HEK293 (cell line): ENCODE results near the gene PRICKLE3.
"Not testable (repeated sequence)": the region's sequence is repeated elsewhere in the genome, so short reads cannot be mapped to it uniquely, and the experiment has no call there.

ENCODE experiments used
- GLI4 ChIP-seq: fragments of 450-650 bp; formaldehyde crosslinking; IDR thresholded peaks from 2 replicates; pipeline ENCODE4 v1.5.1; 2016; ENCODE audit warnings: missing biosample characterization, missing genetic modification characterization
- KLF7 ChIP-seq: fragments of 450-650 bp; formaldehyde crosslinking; IDR thresholded peaks from 2 replicates; pipeline ENCODE4 v1.5.1; 2016; ENCODE audit warnings: missing biosample characterization, missing genetic modification characterization, borderline replicate concordance
- ZEB2 ChIP-seq: fragments of 450-650 bp; formaldehyde crosslinking; IDR thresholded peaks from 2 replicates; pipeline ENCODE4 v1.5.1; 2016; ENCODE audit warnings: missing biosample characterization, missing genetic modification characterization
- ZNF404 ChIP-seq: fragments of 450-650 bp; formaldehyde crosslinking; IDR thresholded peaks from 2 replicates; pipeline ENCODE4 v1.5.1; 2017; ENCODE audit warnings: missing biosample characterization, missing genetic modification characterization
- ZSCAN5A ChIP-seq: fragments of 450-650 bp; formaldehyde crosslinking; IDR thresholded peaks from 2 replicates; pipeline ENCODE4 v1.5.1; 2016; ENCODE audit warnings: missing biosample characterization, missing genetic modification characterization
- TF ChIP-seq, protein P1 (sequence below): fragments of 450-650 bp; formaldehyde crosslinking; IDR thresholded peaks from 2 replicates; pipeline ENCODE4 v1.5.1; 2016; ENCODE audit warnings: missing biosample characterization, missing genetic modification characterization, low read depth
- TF ChIP-seq, protein P2 (sequence below): fragments of 450-650 bp; formaldehyde crosslinking; IDR thresholded peaks from 2 replicates; pipeline ENCODE4 v1.5.1; 2016; ENCODE audit warnings: missing biosample characterization, missing genetic modification characterization

DNA sequence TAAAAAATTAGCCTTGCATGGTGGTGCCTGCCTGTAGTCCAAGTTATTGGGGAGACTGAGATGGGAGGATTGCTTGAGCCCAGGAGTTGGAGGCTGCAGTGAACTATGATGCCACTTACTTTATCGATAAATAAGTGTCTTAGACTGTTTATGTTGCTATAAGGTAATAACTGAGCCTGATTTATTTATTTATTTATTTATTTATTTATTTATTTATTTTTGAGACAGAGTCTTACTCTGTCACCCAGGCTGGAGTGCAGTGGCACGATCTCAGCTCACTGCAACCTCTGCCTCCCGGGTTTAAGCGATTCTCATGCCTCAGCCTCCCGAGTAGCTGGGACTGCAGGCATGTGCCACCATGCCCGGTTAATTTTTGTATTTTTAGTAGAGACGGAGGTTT, 53.9 kb downstream of the PRICKLE3 start:
- TF ChIP-seq GLI4 (tag by site-specific recombination); ZEB2; ZSCAN5A (tag by site-specific recombination); ZNF404 (tag by site-specific recombination): not testable (repeated sequence)
- TF ChIP-seq, protein P1, sequence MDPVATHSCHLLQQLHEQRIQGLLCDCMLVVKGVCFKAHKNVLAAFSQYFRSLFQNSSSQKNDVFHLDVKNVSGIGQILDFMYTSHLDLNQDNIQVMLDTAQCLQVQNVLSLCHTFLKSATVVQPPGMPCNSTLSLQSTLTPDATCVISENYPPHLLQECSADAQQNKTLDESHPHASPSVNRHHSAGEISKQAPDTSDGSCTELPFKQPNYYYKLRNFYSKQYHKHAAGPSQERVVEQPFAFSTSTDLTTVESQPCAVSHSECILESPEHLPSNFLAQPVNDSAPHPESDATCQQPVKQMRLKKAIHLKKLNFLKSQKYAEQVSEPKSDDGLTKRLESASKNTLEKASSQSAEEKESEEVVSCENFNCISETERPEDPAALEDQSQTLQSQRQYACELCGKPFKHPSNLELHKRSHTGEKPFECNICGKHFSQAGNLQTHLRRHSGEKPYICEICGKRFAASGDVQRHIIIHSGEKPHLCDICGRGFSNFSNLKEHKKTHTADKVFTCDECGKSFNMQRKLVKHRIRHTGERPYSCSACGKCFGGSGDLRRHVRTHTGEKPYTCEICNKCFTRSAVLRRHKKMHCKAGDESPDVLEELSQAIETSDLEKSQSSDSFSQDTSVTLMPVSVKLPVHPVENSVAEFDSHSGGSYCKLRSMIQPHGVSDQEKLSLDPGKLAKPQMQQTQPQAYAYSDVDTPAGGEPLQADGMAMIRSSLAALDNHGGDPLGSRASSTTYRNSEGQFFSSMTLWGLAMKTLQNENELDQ (tag by site-specific recombination) = not testable (repeated sequence)
- peak; percentile 48; the same call in 1 of the 2 replicates for TF ChIP-seq KLF7
- TF ChIP-seq, protein P2, sequence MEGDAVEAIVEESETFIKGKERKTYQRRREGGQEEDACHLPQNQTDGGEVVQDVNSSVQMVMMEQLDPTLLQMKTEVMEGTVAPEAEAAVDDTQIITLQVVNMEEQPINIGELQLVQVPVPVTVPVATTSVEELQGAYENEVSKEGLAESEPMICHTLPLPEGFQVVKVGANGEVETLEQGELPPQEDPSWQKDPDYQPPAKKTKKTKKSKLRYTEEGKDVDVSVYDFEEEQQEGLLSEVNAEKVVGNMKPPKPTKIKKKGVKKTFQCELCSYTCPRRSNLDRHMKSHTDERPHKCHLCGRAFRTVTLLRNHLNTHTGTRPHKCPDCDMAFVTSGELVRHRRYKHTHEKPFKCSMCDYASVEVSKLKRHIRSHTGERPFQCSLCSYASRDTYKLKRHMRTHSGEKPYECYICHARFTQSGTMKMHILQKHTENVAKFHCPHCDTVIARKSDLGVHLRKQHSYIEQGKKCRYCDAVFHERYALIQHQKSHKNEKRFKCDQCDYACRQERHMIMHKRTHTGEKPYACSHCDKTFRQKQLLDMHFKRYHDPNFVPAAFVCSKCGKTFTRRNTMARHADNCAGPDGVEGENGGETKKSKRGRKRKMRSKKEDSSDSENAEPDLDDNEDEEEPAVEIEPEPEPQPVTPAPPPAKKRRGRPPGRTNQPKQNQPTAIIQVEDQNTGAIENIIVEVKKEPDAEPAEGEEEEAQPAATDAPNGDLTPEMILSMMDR (tag by site-specific recombination) = not testable (repeated sequence)
